HepG2 (cell line): Measurements from ENCODE around the gene DDX4. TPM values are rescaled to one million over a fixed set of nuclear protein-coding genes. Genes with fewer than 3 reads are reported as not detected.
A peak's percentile ranks its signal among the peaks of the same experiment; 100 is the strongest.

Source experiments
- BHLHE40 ChIP-seq: IDR thresholded peaks from 2 replicates; pipeline ENCODE4 v1.6.1; 2011; ENCODE audit warnings: low read length, improper control_type of control experiment
- CREB3 ChIP-seq: sonication (generic); formaldehyde crosslinking; IDR thresholded peaks from 2 replicates; pipeline ENCODE4 v1.5.0; 2020; ENCODE audit warnings: missing genetic modification reagents
- CTCF ChIP-seq: sonication (generic); formaldehyde crosslinking; IDR thresholded peaks from 2 replicates; pipeline ENCODE4 v1.5.0; 2020; ENCODE audit warnings: mild to moderate bottlenecking, missing genetic modification reagents, moderate library complexity
- DNMT3B ChIP-seq: conservative IDR thresholded peaks from 2 replicates; pipeline ENCODE4 v1.6.1; 2016; ENCODE audit warnings: missing biosample characterization, control low read depth
- E2F5 ChIP-seq: sonication (generic); formaldehyde crosslinking; conservative IDR thresholded peaks from 2 replicates; pipeline ENCODE4 v1.4.0; 2020; ENCODE audit warnings: missing genetic modification reagents
- ETV5 ChIP-seq: IDR thresholded peaks from 2 replicates; pipeline ENCODE4 v1.6.1; 2018; ENCODE audit warnings: missing biosample characterization, missing genetic modification reagents, inconsistent platforms, borderline replicate concordance
- GABPA ChIP-seq, 2 experiments: IDR thresholded peaks; 2 replicates each; pipeline ENCODE4 v1.6.1; 2011 to 2016; ENCODE audit warnings: low read depth in 2 of 2, low read length in 1 of 2, missing biosample characterization in 1 of 2, missing genetic modification characterization in 1 of 2
- GATAD2A ChIP-seq: IDR thresholded peaks from 2 replicates; pipeline ENCODE4 v1.6.1; 2016
- REPIN1 ChIP-seq: sonication (generic); formaldehyde crosslinking; IDR thresholded peaks from 2 replicates; pipeline ENCODE4 v1.8.0; 2022; ENCODE audit warnings: missing genetic modification reagents, low read depth, mild to moderate bottlenecking, borderline replicate concordance
- SMARCC2 ChIP-seq: fragments of 450-650 bp; IDR thresholded peaks from 2 replicates; pipeline ENCODE4 v1.6.1; 2017; ENCODE audit warnings: antibody characterized with exemption, mild to moderate bottlenecking
- SMC3 ChIP-seq: IDR thresholded peaks from 2 replicates; pipeline ENCODE4 v1.6.1; 2011; ENCODE audit warnings: low read length, improper control_type of control experiment
- TFAP4 ChIP-seq: sonication (generic); IDR thresholded peaks from 2 replicates; pipeline ENCODE4 v1.6.1; 2016; ENCODE audit warnings: low read depth, borderline replicate concordance
- ZBTB38 ChIP-seq: sonication (generic); formaldehyde crosslinking; IDR thresholded peaks from 2 replicates; pipeline ENCODE4 v1.5.1; 2020; ENCODE audit warnings: mild to moderate bottlenecking, missing genetic modification reagents
- ZBTB4 ChIP-seq: sonication (generic); formaldehyde crosslinking; IDR thresholded peaks from 2 replicates; pipeline ENCODE4 v1.4.0; 2020; ENCODE audit warnings: missing genetic modification reagents, mild to moderate bottlenecking, borderline replicate concordance
- ZFP1 ChIP-seq: IDR thresholded peaks from 2 replicates; pipeline ENCODE4 v1.6.1; 2016
- ZNF232 ChIP-seq: sonication (generic); formaldehyde crosslinking; IDR thresholded peaks from 2 replicates; pipeline ENCODE4 v1.4.0; 2020; ENCODE audit warnings: missing genetic modification reagents, borderline replicate concordance
- ZNF317 ChIP-seq: sonication (generic); formaldehyde crosslinking; IDR thresholded peaks from 2 replicates; pipeline ENCODE4 v1.5.0; 2020; ENCODE audit warnings: mild to moderate bottlenecking, missing genetic modification reagents
- ZNF331 ChIP-seq: sonication (generic); formaldehyde crosslinking; IDR thresholded peaks from 2 replicates; pipeline ENCODE4 v1.4.0; 2020; ENCODE audit warnings: missing genetic modification reagents
- ZNF616 ChIP-seq: sonication (generic); formaldehyde crosslinking; IDR thresholded peaks from 2 replicates; pipeline ENCODE4 v1.5.0; 2020; ENCODE audit warnings: low read depth, mild to moderate bottlenecking, missing genetic modification reagents
- ZSCAN29 ChIP-seq: sonication (generic); formaldehyde crosslinking; conservative IDR thresholded peaks from 2 replicates; pipeline ENCODE4 v1.4.0; 2020; ENCODE audit warnings: mild to moderate bottlenecking, missing genetic modification reagents
- ZZZ3 ChIP-seq: sonication (generic); formaldehyde crosslinking; IDR thresholded peaks from 2 replicates; pipeline ENCODE4 v1.4.0; 2020; ENCODE audit warnings: missing genetic modification reagents, mild to moderate bottlenecking, borderline replicate concordance
- polyA plus RNA-seq, 8 experiments: library from polyadenylated mRNA; depleted of rRNA in 3 of 8; stranded (reverse) in 7 of 8; unstranded in 1 of 8; fragments of >200 nt; fragmentation: Illumina TruSeq in 4 of 8; extraction: Trizol in 4 of 8; gene quantifications; 2 replicates each; pipeline versions ENCODE4 v1.2.1 to v1.2.3, GENCODE V29; 2011 to 2016; ENCODE audit warnings: low read depth in 4 of 8, missing spikeins in 1 of 8, mixed read lengths in 1 of 8; ENCODE audit not compliant: insufficient read depth in 1 of 8
- total RNA-seq, 5 experiments: library from RNA; depleted of rRNA; stranded (reverse); fragments of >200 nt; fragmentation: Illumina TruSeq; extraction: Trizol; gene quantifications; 2 replicates each; pipeline ENCODE4 v1.2.3, GENCODE V29; 2016; ENCODE audit warnings: low read depth in 1 of 5

The DDX4 gene
- total and polyA plus RNA-seq, 2 of the 13 experiments (the other 11 are each of a cell fraction or from before 2014, with no cell fraction given), result 0.05 TPM; not detected in 1

- peak; percentile 52; the same call in 1 of the 2 replicates for TF ChIP-seq TFAP4
- TF ChIP-seq ZSCAN29, result 0 out of 2 replicates have a peak, but pooled peaks have one; percentile 42
- TF ChIP-seq ZNF317, result peak; percentile 29; the same call in 1 of the 2 replicates
- no peak for TF ChIP-seq E2F5 (CRISPR knock-in tag)
- TF ChIP-seq ZNF616 (CRISPR knock-in tag), result 0 out of 2 replicates have a peak, but pooled peaks have one; percentile 46
- no peak for TF ChIP-seq ZNF232 (CRISPR knock-in tag)
- no peak for TF ChIP-seq ZBTB4 (CRISPR knock-in tag)
- no peak for TF ChIP-seq SMARCC2
- peak; percentile 24; the same call in 1 of the 2 replicates for TF ChIP-seq ZFP1
- TF ChIP-seq ZZZ3 (CRISPR knock-in tag), result no peak
- peak; percentile 37; the same call in 1 of the 2 replicates for TF ChIP-seq ZNF331 (CRISPR knock-in tag)
- TF ChIP-seq CTCF, result peak; percentile 20; the same call in 1 of the 2 replicates
- 0 out of 2 replicates have a peak, but pooled peaks have one; percentile 4 for TF ChIP-seq ETV5 (CRISPR knock-in tag)
- no peak for TF ChIP-seq GATAD2A
- peak; percentile 67 for TF ChIP-seq GABPA (IDR thresholded peaks at IDR 0.05; ENCODE audit: low read depth, low read length)
- TF ChIP-seq GABPA (CRISPR knock-in tag; IDR thresholded peaks at IDR 0.05; ENCODE audit: low read depth), result peak; percentile 93
- TF ChIP-seq SMC3, result no peak
- TF ChIP-seq DNMT3B (CRISPR knock-in tag), result 0 out of 2 replicates have a peak, but pooled peaks have one; percentile 38
- TF ChIP-seq ZBTB38 (CRISPR knock-in tag), result no peak
- peak; percentile 42; the same call in 1 of the 2 replicates for TF ChIP-seq REPIN1
- peak; percentile 33; the same call in 1 of the 2 replicates for TF ChIP-seq BHLHE40
- no peak for TF ChIP-seq CREB3 (CRISPR knock-in tag)
Measured at GRCh38 chr5:55712023-55712859, 25.6 kb upstream of the DDX4 start, which contains the start of gene SLC38A9 (continued).
